Nephron (organoid): Measurements from ENCODE around the gene ZNF160.

Experiments
- H3K27ac Mint-ChIP-seq, 3 experiments: 2 replicates each; pipeline ENCODE4 v1.8.0; 2020; ENCODE audit warnings: mixed read lengths in 3 of 3, mild to moderate bottlenecking in 2 of 3, moderate library complexity in 1 of 3
- H3K27me3 Mint-ChIP-seq: 2 replicates; pipeline ENCODE4 v1.8.0; 2021; ENCODE audit warnings: low read depth, mild to moderate bottlenecking, moderate library complexity, mixed read lengths
- H3K36me3 Mint-ChIP-seq: 2 replicates; pipeline ENCODE4 v1.8.0; 2020; ENCODE audit warnings: low read depth, mixed read lengths
- H3K4me1 Mint-ChIP-seq: 2 replicates; pipeline ENCODE4 v1.8.0; 2020; ENCODE audit warnings: mixed read lengths
- H3K4me3 Mint-ChIP-seq, 3 experiments: 2 replicates each; pipeline ENCODE4 v1.8.0; 2020; ENCODE audit warnings: mild to moderate bottlenecking in 3 of 3, mixed read lengths in 3 of 3, moderate library complexity in 2 of 3
- H3K9me3 Mint-ChIP-seq: 2 replicates; pipeline ENCODE4 v1.8.0; 2020; ENCODE audit warnings: mixed read lengths
- CTCF ChIP-seq, 3 experiments: fragments of 200-600 bp; sonication (generic); IDR thresholded peaks; one replicate each; pipeline ENCODE4 v1.5.0; 2021; ENCODE audit warnings: antibody characterized with exemption in 3 of 3; ENCODE audit not compliant: unreplicated experiment in 3 of 3

The ZNF160 gene

DNA sequence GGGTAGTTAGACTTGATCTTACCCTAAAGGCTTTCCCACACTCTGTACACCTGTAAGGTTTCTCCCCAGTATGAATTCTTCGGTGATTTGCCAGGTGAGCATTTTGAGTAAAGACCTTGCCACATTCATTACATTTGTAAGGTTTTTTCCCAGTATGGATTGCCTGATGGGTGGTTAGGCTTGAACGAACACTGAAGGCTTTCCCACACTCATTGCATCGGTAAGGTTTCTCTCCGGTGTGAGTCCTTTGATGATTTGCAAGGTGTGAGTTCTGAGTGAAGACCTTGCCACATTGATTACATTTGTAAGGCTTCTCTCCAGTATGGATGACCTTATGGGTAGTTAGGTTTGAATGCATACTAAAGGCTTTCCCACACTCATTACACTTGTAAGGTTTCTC, 35.0 kb downstream of the ZNF160 start:
- Mint-ChIP-seq H3K4me1 (no peaks in the 10 kb centered on the region), H3K36me3 (peaks cover 98% of the 10 kb centered on the region), H3K4me3 (no peak overlapping the region), H3K27ac (no peak overlapping the region), H3K27me3 (no peaks in the 10 kb centered on the region), H3K9me3 (peaks cover 68% of the 10 kb centered on the region)
- no peak for TF ChIP-seq CTCF (IDR thresholded peaks at IDR 0.05; ENCODE audit: unreplicated experiment in 3 of 3)

DNA sequence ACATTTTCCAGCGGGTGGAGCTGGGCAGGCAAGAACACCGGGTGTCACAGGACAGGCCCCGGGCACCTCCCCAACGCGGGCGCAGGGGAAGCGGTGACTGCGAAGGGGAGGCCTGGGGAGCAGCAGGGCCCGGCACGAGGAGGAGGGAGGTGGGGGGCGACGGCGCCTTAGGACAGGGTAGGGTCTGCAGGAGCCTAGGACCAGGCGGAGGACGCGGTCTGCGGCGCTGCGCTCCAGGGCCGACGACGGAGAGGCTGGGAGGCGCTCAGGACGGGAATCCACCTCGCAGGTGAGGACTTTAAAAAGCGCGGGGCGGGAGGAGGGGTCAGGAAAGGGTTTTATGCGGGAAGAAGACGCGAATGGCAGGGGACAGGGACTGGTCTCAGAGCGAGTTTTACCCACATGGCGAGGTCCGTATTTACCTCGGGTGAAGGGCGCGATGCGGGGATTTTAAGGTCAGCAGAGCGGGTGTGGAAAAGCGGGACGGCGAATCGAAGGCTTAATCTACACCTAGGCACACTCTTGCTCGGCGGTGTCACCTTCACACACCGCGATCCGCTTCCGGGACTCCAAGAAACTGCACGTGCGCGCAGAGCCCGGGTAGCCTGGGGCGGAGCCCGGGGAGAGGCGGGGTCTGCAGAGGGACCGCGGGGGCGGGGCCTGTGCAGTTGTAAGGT, 45.2 kb downstream of the ZNF160 start:
- peaks cover 17% of the 10 kb centered on the region for H3K27me3 Mint-ChIP-seq
- TF ChIP-seq CTCF (IDR thresholded peaks at IDR 0.05; ENCODE audit: unreplicated experiment in 3 of 3), result no peak
- no peaks in the 10 kb centered on the region for H3K4me1 Mint-ChIP-seq
- H3K27ac Mint-ChIP-seq, result no peak overlapping the region
- H3K9me3 Mint-ChIP-seq, result peaks cover 45% of the 10 kb centered on the region
- peaks cover 26% of the 10 kb centered on the region for H3K36me3 Mint-ChIP-seq
- peak overlapping the region; percentile 78 to 83 (median 81) for H3K4me3 Mint-ChIP-seq

- Mint-ChIP-seq H3K36me3 (peaks cover 8% of the 10 kb centered on the region), H3K4me3 (peak overlapping the region in 1 of 3 experiments; percentile 10), H3K27ac (peak overlapping the region in 1 of 3 experiments; percentile 49), H3K4me1 (no peaks in the 10 kb centered on the region), H3K9me3 (peaks cover 39% of the 10 kb centered on the region), H3K27me3 (peaks cover 17% of the 10 kb centered on the region)
- TF ChIP-seq CTCF (IDR thresholded peaks at IDR 0.05; ENCODE audit: unreplicated experiment in 3 of 3), result no peak
Measured at GRCh38 chr19:53055117-53055516, 48.1 kb downstream of the ZNF160 start.

- Mint-ChIP-seq H3K4me3 (no peak overlapping the region), H3K4me1 (no peaks in the 10 kb centered on the region), H3K27me3 (no peaks in the 10 kb centered on the region), H3K27ac (no peak overlapping the region), H3K9me3 (peaks cover 22% of the 10 kb centered on the region), H3K36me3 (no peaks in the 10 kb centered on the region)
- no peak for TF ChIP-seq CTCF (IDR thresholded peaks at IDR 0.05; ENCODE audit: unreplicated experiment in 3 of 3)
Measured at GRCh38 chr19:53047379-53047778, 55.8 kb downstream of the ZNF160 start.

- no peaks in the 10 kb centered on the region for H3K36me3 Mint-ChIP-seq
- no peak overlapping the region for H3K4me3 Mint-ChIP-seq
- no peaks in the 10 kb centered on the region for H3K27me3 Mint-ChIP-seq
- peaks cover 14% of the 10 kb centered on the region for H3K9me3 Mint-ChIP-seq
- no peak for TF ChIP-seq CTCF (IDR thresholded peaks at IDR 0.05; ENCODE audit: unreplicated experiment in 3 of 3)
- no peaks in the 10 kb centered on the region for H3K4me1 Mint-ChIP-seq
- H3K27ac Mint-ChIP-seq, result no peak overlapping the region
Measured at GRCh38 chr19:53045536-53045935, 57.7 kb downstream of the ZNF160 start.

GRCh38 chr19:53041366-53041765, 61.9 kb downstream of the ZNF160 start:
- no peak for TF ChIP-seq CTCF (IDR thresholded peaks at IDR 0.05; ENCODE audit: unreplicated experiment in 3 of 3)

More at GRCh38 chr19:53041366-53041765, 61.9 kb downstream of the ZNF160 start:
- no peaks in the 10 kb centered on the region for H3K36me3 Mint-ChIP-seq
- no peaks in the 10 kb centered on the region for H3K27me3 Mint-ChIP-seq
- no peak overlapping the region for H3K27ac Mint-ChIP-seq
- peaks cover 3% of the 10 kb centered on the region for H3K9me3 Mint-ChIP-seq
- H3K4me3 Mint-ChIP-seq, result no peak overlapping the region
- peaks cover 4% of the 10 kb centered on the region for H3K4me1 Mint-ChIP-seq
